Fibroblast of skin of back (primary cell): ENCODE results near the gene C1orf116.

Experiments used
- DNase-seq: peaks from one replicate; pipeline ENCODE4 v3.0.0-alpha.2; 2013

C1orf116 gene

GRCh38 chr1:207019161-207019560 is 13.4 kb downstream of the C1orf116 start:
- DNase-seq: no peak

DNA sequence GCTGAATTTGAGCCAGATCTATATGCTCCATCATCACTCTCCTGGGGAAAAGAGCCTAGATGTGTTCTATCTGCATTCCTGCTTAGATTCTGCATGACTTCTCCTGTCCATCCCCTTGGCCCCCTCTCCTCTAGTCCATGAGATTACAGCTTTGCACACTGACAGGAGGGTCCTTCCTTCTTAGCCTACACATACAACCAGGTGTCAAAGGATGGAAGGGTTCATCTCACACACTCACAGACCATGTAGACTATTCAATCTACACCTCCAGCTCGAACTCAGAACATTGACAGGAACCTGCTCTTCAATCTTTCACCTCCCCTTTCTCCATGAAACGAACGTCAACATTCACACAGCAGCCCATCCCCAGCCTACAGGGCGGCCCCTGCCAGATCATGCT is 13.8 kb downstream of the C1orf116 start:
- DNase-seq: no peak

GRCh38 chr1:207017615-207018559 is 14.7 kb downstream of the C1orf116 start:
- DNase-seq: no peak

- no peak for DNase-seq
Observed at GRCh38 chr1:207015791-207016190, 16.8 kb downstream of the C1orf116 start.

GRCh38 chr1:207014728-207015127 is 17.8 kb downstream of the C1orf116 start:
- DNase-seq: no peak

DNA sequence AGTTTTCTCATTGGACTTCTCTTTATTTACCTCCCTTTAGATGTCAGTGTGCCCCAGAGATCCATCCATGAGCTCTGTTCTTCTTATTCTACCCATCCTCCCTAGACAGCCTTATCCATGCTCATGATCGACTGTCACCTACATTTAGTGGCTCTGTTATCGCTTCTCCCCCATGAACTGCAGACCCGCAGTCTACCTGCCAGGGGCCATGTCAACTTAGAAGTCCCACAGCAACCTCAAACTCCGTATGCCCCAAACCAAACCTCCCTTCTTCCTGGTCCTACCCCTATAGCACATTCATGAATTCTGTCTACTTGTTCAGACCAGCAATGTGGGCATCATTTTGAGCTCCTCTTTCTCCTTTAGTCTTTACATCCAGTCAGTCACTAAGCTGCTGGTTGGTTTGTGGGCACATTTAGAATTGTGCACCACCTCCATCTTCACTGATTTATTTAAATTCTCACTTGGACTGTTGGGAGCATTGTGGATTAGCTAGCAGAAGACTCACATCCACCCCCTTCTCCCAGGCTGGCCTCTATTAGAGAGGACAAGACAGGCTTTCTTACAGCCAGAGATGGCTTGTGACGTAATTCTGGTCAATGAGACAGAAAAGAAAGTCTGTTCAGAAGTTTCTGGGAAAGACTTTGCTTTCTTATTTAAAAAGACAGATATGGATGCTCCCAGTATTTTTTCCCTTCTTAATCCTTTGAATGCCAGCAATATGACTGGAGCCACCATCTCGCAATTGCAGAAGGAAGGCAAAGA is 19.1 kb downstream of the C1orf116 start:
- DNase-seq: no peak

GRCh38 chr1:207010726-207011125 is 21.8 kb downstream of the C1orf116 start:
- no peak for DNase-seq

DNA sequence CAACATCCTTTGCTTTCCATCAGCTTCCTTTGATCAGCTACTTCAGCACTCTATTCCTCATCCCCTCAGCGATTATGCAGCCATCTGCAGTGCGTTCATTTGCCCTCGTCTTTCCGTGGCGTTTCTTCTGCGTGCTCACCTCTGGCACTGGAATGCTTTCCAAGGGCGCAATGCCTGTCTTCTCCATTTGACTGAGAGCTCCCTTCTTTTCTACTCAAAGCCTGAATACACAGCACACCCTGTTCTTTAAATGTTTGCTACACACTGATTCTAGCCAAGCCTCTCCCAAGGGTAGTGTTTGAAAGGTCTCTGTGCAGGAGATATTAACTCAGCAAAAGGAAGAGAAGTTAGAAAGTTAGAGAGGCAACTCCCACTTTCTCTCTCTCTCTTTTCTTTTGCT is 22.6 kb downstream of the C1orf116 start:
- DNase-seq: no peak

DNA sequence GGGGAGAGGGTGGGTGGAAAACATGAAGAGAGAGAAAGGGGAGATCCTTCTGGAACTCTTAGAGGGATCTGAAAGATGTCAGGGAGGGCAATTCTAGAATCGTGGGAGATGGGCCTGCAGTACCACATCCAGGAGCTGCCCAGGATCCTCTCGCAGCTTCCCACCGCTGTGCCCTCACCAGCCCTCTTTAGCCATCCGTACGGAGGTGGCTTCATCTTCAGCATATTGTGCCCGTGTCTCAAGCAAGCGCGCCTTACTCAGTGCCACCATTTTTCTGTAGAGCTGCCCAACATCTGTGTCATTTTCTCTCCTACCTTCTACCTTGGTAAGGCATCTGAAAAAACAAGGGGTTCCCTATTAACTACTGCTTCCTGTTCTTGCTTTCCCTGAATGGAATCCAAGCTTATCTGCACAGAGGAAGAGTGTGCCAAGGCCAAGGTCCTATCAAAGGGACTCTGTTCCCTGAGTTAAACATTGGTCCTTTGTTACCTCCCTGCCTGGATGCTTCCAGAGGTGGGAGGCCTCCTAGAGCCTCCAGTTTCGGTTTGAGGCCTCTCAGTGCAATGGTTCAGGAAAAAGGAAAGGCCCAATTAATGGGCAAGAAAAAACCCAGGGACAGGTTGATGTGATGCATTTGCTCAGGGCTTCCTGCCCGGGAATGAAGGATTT is 23.2 kb downstream of the C1orf116 start:
- DNase-seq: no peak

GRCh38 chr1:207007352-207008033 is 25.1 kb downstream of the C1orf116 start:
- peak; percentile 96 for DNase-seq

GRCh38 chr1:207006914-207007313 is 25.6 kb downstream of the C1orf116 start:
- no peak for DNase-seq

- DNase-seq: no peak
Observed at GRCh38 chr1:207006083-207006482, 26.5 kb downstream of the C1orf116 start.

GRCh38 chr1:207004931-207005830 is 27.4 kb downstream of the C1orf116 start:
- DNase-seq: peak; percentile 81

GRCh38 chr1:207003210-207003609 is 29.3 kb downstream of the C1orf116 start:
- no peak for DNase-seq

DNA sequence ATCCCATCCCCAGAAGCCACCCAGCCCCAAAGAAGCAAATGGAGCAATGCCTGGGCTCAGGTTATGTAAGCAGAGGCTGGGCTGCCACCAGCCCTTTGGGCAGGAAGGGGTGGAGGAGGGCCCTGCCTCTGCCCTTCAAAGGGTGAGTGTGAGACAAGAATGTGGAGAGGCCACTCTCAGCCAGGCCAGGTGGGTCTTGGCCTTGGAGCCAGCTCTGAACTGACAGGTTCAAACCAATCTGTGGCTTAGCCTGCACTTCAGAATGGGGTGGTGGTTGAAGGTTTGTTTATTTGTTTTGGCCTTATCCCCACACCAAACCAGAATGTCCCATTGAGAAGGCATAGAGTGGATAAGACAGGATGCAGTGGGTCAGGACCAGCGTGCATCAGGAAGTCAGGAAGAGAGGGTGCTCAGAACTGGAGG is 29.8 kb downstream of the C1orf116 start:
- DNase-seq: no peak

DNA sequence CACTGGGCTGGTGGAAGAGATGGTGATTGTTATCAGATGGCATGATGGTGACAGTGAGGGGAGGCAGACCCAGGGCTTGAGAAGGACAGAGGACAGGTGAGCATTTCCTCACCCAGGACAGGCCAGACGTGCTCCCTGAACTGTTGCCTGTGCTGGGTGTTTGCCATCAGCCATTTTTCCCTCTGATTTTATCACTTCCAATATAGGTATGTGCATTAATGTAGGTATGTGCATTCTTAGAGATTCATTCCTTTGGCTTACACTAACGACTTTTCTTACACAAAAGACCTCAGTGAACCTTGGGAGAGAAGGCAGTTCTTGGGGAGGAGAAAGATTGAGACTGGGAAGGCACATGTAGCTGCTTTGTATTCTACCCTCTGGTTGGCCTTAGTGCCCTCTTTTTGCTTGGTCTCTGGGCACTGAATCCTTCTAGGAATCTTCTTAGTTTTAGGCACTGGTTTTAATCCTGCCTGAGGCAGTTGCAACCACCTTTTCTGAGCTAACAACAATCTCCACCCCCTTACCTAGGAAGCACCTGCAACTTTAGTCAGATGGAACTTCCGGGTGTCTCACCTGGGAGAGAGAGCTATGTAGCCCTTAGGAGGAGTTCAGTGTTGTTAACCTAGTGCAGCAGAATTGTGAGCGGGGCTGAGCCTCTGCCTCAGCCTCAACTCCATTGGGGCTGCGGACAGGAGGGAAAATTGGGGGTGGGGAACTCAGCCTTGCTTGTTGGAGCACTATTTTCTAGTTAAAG is 30.9 kb downstream of the C1orf116 start:
- DNase-seq: no peak

DNA sequence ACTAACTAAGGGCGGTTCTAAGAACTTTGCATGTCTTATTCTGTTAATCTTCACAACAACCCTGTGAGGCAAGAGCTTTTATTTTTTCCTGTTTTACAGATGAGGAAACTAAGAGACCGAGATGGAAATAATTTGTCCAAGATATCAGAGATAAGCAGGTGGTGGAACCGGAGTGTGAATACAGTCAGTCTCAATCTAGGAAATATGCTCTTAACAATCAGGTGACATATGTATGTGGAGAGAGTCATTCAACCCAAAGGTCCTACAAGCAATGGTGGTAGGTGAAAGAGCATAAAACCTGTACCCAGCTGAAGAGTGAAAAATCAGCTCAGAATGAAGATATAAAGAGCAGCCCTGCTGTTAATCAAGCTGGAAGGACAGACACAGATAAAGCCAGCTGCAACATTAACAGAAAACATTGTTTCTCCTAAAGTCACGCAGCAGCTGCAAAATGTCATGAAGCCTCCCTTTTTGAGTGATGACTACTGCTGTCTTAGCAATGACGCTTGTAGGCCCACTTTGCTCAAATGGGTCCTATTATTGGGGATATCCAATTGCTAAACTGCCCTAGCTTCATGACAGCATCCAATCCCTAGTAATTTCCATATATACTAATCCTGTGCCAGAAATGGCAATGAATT is 31.8 kb downstream of the C1orf116 start:
- DNase-seq: no peak

GRCh38 chr1:206998816-206999215 is 33.7 kb downstream of the C1orf116 start:
- DNase-seq: no peak

DNA sequence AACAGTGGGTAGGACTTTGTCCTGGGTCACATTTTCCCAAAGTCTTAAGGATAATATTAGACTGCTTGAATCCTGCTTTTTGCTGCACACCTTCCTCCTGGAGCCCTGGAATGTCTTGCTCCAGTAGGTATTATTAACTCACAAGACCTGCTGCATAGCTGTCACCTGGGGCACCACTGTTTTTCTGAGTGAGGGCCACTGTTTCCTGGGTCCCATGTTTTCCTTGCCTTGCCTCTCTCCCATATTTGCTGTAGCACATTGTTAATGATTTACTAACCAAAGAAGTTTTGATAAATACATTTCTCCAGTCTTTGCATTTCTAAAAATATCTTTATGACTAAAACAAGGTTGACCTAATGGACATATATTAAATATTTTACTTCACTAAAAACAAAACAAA is 39.8 kb downstream of the C1orf116 start:
- no peak for DNase-seq

DNA sequence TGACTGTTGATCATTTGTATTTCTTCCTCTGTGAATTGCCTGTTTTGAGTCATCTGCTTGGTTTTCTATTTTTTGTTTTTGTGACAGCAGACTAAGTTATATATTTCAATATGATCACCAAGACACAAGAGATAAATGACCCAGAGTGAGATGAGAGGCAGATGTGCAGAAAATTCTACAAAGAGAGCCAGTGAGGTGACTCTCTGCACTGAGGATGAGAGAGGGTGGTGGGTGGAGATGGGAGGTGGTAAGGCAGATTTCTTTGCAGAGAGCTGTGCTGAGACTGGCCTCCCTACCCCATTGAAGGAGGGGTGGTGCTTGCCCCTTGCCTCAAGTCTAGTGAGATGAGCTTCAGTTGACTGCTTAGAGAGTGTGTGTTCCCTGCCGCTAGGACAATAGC is 44.7 kb downstream of the C1orf116 start:
- no peak for DNase-seq
